GM10266 (cell line): ENCODE results near the gene MAGT1.
"Not testable (repeated sequence)": the region's sequence is repeated elsewhere in the genome, so short reads cannot be mapped to it uniquely, and the experiment has no call there.

Experiments
- DNase-seq: peaks from one replicate; pipeline ENCODE4 v3.0.0; 2012; ENCODE audit errors: extremely low spot score
- CTCF ChIP-seq: IDR thresholded peaks from 2 replicates; pipeline ENCODE4 v1.5.1; 2012; ENCODE audit warnings: mild to moderate bottlenecking, low read depth; ENCODE audit not compliant: control insufficient read depth, insufficient read depth; ENCODE audit errors: missing control alignments

MAGT1 gene

DNA sequence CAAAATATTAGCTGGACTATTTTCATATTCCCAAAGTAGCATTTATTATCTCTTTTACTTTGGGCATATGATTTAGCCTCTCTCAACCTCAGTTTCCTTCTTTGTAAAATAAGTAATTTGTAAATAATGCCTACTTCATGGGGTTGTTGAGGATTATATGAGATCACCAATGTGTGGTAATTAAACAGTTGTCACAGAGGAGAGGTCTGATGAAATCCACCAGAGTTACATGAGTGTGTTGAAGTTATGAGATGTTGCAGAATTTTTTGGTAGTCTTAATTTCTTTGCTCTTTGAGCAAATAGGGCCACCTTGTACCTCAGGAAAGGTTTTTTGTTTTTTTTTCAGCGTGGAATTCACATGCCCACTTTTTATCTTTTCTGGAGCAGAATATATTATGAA lies 5.5 kb upstream of the MAGT1 start:
- DNase-seq = no peak
- TF ChIP-seq CTCF = no peak

GRCh38 chrX:77899081-77899828 lies 4.0 kb upstream of the MAGT1 start, which contains the start of gene COX7B:
TSS of gene COX7B (plus strand) at chrX:77899468. CDS start at chrX:77899554, 86 bp downstream.
- TF ChIP-seq CTCF = peak; percentile 42
- peak; percentile 44 for DNase-seq

- no peak for DNase-seq
- no peak for TF ChIP-seq CTCF
Observed at GRCh38 chrX:77893713-77894112, 1.5 kb downstream of the MAGT1 start.

DNA sequence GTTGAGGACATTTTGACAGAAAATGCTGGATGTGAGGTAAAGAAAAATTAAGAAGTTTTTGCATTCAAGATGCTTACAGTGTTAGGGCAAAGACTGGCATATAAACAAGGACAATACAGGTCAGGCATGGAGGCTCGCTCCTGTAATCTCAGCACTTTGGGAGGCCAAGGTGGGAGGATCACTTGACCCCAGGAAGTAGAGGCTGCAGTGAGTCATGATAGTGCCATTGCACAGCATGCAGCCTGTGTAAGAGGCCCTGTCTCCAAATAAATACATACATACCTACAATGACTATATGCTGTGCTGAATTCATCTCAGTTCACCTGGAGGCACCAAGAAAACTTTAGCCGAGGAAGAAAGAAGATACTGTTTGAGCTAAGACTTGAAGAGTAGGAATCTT lies 2.3 kb downstream of the MAGT1 start:
- DNase-seq = no peak
- TF ChIP-seq CTCF = no peak

DNA sequence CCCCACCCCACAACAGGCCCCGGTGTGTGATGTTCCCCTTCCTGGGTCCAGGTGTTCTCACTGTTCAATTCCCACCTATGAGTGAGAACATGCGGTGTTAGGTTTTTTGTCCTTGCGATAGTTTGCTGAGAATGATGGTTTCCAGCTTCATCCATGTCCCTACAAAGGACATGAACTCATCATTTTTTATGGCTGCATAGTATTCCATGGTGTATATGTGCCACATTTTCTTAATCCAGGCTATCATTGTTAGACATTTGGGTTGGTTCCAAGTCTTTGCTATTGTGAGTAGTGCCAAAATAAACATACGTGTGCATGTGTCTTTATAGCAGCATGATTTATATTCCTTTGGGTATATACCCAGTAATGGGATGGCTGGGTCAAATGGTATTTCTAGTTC lies 13.8 kb downstream of the MAGT1 start:
- DNase-seq = not testable (repeated sequence)

DNA sequence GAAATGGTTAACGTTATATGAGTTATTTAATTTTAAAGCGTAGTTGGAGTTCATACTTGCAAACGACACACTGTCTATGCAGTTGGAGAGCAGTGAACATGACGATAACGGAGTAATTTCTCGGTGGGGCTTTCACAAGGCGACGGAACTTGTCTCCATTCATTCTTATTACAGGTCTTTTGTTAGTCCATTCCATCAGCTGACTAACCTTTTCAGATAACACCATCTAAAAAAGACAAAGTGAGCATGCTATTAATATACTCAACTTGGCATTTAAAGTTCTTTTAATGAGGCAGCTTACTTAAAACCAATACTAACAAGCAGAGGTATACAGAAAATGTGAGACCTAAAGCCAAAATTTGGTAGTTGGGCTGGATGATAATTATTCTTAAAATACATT lies 19.9 kb downstream of the MAGT1 start:
- no peak for DNase-seq
- TF ChIP-seq CTCF = no peak

- not testable (repeated sequence) for DNase-seq
Observed at GRCh38 chrX:77831544-77831943, 63.7 kb downstream of the MAGT1 start.

DNA sequence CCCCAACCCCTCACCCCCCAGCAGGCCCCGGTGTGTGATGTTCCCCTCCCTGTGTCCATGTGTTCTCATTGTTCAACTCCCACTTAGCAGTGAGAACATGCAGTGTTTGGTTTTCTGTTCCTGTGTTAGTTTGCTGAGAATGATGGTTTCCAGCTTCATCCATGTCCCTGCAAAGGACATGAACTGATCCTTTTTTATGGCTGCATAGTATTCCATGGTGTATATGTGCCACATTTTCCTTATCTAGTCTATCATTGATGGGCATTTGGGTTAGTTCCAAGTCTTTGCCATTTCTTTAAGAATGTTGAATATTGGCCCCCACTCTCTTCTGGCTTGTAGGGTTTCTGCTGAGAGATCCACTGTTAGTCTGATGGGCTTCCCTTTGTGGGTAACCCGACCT lies 73.2 kb downstream of the MAGT1 start:
- not testable (repeated sequence) for DNase-seq

- no peak for TF ChIP-seq CTCF
- DNase-seq = no peak
Observed at GRCh38 chrX:77820091-77820727, 75.0 kb downstream of the MAGT1 start.
